ENCODE results near the gene CD99.

The CD99 gene

GRCh38 chrX:2656257-2656836 lies 34.7 kb upstream of the CD99 start:
- H3K9me3 ChIP-seq (ENCODE audit: insufficient read depth, low read length, severe bottlenecking), result no peaks in the 10 kb centered on the region
- H2AFZ ChIP-seq (ENCODE audit: low read depth, low read length), result no peak overlapping the region
- H3K9ac ChIP-seq (ENCODE audit: low read depth, low read length), result no peak overlapping the region
- no peak overlapping the region for H3K4me2 ChIP-seq (ENCODE audit: insufficient read depth, low read length)
- ATAC-seq (ENCODE audit: insufficient read depth, low read depth) (no peak), DNase-seq (no peak)
- H3K4me3 ChIP-seq (ENCODE audit: low read depth in 1 of 2, low read length in 2 of 2), result no peak overlapping the region
- H3K27me3 ChIP-seq (ENCODE audit: insufficient read depth, low read length, poor library complexity), result no peaks in the 10 kb centered on the region
- TF ChIP-seq EZH2 (IDR thresholded peaks at IDR 0.05; ENCODE audit: borderline replicate concordance, low read depth, low read length, severe bottlenecking) (no peak), CTCF (IDR thresholded peaks at IDR 0.05; ENCODE audit: borderline replicate concordance, extremely low read depth, low read length, poor library complexity, severe bottlenecking) (no peak)
- no peaks in the 10 kb centered on the region for H4K20me1 ChIP-seq (ENCODE audit: insufficient read depth, low read length)
- no peaks in the 10 kb centered on the region for H3K79me2 ChIP-seq (ENCODE audit: insufficient read depth, low read length)
- peaks cover 4% of the 10 kb centered on the region; the same call in 1 of the 2 replicates for H3K4me1 ChIP-seq (ENCODE audit: insufficient read depth, low read length)
- H3K36me3 ChIP-seq (ENCODE audit: insufficient read depth, low read length), result peaks cover 20% of the 10 kb centered on the region
- 0 out of 2 replicates have a peak overlapping the region, but pooled peaks have one; percentile 12 for H3K27ac ChIP-seq (ENCODE audit: low read length)

- H3K27me3 ChIP-seq (ENCODE audit: insufficient read depth, low read length, poor library complexity), result no peaks in the 10 kb centered on the region
- H3K27ac ChIP-seq (ENCODE audit: low read length), result peak overlapping the region; percentile 57
- no peak overlapping the region for H2AFZ ChIP-seq (ENCODE audit: low read depth, low read length)
- no peak for ATAC-seq (ENCODE audit: insufficient read depth, low read depth)
- H4K20me1 ChIP-seq (ENCODE audit: insufficient read depth, low read length), result no peaks in the 10 kb centered on the region
- no peaks in the 10 kb centered on the region for H3K9me3 ChIP-seq (ENCODE audit: insufficient read depth, low read length, severe bottlenecking)
- no peaks in the 10 kb centered on the region for H3K79me2 ChIP-seq (ENCODE audit: insufficient read depth, low read length)
- peaks cover 17% of the 10 kb centered on the region for H3K36me3 ChIP-seq (ENCODE audit: insufficient read depth, low read length)
- no peak overlapping the region for H3K4me2 ChIP-seq (ENCODE audit: insufficient read depth, low read length)
- H3K4me1 ChIP-seq (ENCODE audit: insufficient read depth, low read length), result peaks cover 4% of the 10 kb centered on the region; the same call in 1 of the 2 replicates
- H3K9ac ChIP-seq (ENCODE audit: low read depth, low read length), result no peak overlapping the region
- no peak for TF ChIP-seq EZH2 (IDR thresholded peaks at IDR 0.05; ENCODE audit: borderline replicate concordance, low read depth, low read length, severe bottlenecking)
- no peak for TF ChIP-seq CTCF (IDR thresholded peaks at IDR 0.05; ENCODE audit: borderline replicate concordance, extremely low read depth, low read length, poor library complexity, severe bottlenecking)
- DNase-seq, result no peak
- H3K4me3 ChIP-seq (ENCODE audit: low read depth in 1 of 2, low read length in 2 of 2), result no peak overlapping the region
These were observed 33.5 kb upstream of the CD99 start for GRCh38 chrX:2657532-2658113.

- H3K36me3 ChIP-seq (ENCODE audit: insufficient read depth, low read length), result peaks cover 14% of the 10 kb centered on the region
- H4K20me1 ChIP-seq (ENCODE audit: insufficient read depth, low read length), result no peaks in the 10 kb centered on the region
- no peak for DNase-seq
- H3K4me2 ChIP-seq (ENCODE audit: insufficient read depth, low read length), result no peak overlapping the region
- H3K9ac ChIP-seq (ENCODE audit: low read depth, low read length), result no peak overlapping the region
- peak overlapping the region; percentile 57 for H3K27ac ChIP-seq (ENCODE audit: low read length)
- H3K79me2 ChIP-seq (ENCODE audit: insufficient read depth, low read length), result no peaks in the 10 kb centered on the region
- H3K27me3 ChIP-seq (ENCODE audit: insufficient read depth, low read length, poor library complexity), result no peaks in the 10 kb centered on the region
- no peak for ATAC-seq (ENCODE audit: insufficient read depth, low read depth)
- H3K4me3 ChIP-seq (ENCODE audit: low read depth in 1 of 2, low read length in 2 of 2), result no peak overlapping the region
- H3K4me1 ChIP-seq (ENCODE audit: insufficient read depth, low read length), result peaks cover 4% of the 10 kb centered on the region; the same call in 1 of the 2 replicates
- no peak overlapping the region for H2AFZ ChIP-seq (ENCODE audit: low read depth, low read length)
- no peaks in the 10 kb centered on the region for H3K9me3 ChIP-seq (ENCODE audit: insufficient read depth, low read length, severe bottlenecking)
- TF ChIP-seq CTCF (IDR thresholded peaks at IDR 0.05; ENCODE audit: borderline replicate concordance, extremely low read depth, low read length, poor library complexity, severe bottlenecking) (no peak), EZH2 (IDR thresholded peaks at IDR 0.05; ENCODE audit: borderline replicate concordance, low read depth, low read length, severe bottlenecking) (no peak)
These were observed 32.4 kb upstream of the CD99 start for GRCh38 chrX:2658585-2659292.
